ENCODE results near the gene GRIPAP1.

GRCh38 chrX:48975041-48975440 lies 27.0 kb downstream of the GRIPAP1 start:
- TF ChIP-seq, protein P1, sequence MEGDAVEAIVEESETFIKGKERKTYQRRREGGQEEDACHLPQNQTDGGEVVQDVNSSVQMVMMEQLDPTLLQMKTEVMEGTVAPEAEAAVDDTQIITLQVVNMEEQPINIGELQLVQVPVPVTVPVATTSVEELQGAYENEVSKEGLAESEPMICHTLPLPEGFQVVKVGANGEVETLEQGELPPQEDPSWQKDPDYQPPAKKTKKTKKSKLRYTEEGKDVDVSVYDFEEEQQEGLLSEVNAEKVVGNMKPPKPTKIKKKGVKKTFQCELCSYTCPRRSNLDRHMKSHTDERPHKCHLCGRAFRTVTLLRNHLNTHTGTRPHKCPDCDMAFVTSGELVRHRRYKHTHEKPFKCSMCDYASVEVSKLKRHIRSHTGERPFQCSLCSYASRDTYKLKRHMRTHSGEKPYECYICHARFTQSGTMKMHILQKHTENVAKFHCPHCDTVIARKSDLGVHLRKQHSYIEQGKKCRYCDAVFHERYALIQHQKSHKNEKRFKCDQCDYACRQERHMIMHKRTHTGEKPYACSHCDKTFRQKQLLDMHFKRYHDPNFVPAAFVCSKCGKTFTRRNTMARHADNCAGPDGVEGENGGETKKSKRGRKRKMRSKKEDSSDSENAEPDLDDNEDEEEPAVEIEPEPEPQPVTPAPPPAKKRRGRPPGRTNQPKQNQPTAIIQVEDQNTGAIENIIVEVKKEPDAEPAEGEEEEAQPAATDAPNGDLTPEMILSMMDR (IDR thresholded peaks at IDR 0.05): no peak
- TF ChIP-seq POLR2A (IDR thresholded peaks at IDR 0.05): no peak
